ENCODE data around the gene SYT7.

DNA sequence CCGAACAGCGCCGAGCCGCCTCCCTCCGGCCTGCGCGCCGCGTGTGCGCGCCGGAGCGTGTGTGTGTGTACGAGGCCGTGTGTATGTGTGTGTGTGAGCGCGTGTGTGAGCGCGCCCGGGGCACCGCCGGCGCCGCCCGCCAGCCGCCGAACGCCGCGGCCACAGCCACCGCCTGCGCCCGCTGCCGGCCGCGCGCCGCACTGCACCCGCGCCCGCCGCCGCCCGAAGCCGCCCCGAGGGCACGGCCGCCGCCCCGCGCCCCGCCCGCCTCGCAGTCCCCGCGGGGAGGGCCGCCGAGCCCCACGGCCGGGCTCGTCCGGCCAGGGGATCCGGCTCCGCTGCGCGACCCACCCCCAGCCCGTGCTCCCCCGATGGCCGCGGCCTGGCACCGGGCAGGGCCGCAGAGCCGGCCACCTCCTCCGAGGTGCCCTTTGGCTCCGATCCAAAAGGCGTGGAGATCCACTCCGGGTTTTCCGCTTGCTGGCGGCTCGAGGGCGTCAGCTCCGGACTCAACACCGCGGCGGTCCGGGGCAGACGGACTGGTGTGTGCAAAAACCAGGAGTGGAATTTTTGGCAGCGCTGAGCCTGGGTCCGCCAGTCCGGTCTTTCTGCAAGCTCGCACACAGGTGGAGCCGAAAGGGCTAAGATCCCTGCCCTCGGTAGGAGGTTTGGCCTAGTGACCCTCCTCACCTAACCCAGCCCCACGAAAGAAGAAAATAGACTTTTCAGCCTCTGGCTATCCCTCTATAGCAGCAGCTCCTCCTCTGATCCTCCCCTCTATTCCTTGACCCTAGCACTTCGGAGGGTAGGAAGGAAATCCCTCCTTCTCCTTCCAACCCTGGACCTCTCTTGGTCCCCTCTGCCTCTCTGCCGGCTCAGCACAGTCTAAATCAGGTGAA lies at the start of gene SYT7:
- TF ChIP-seq, protein P1, sequence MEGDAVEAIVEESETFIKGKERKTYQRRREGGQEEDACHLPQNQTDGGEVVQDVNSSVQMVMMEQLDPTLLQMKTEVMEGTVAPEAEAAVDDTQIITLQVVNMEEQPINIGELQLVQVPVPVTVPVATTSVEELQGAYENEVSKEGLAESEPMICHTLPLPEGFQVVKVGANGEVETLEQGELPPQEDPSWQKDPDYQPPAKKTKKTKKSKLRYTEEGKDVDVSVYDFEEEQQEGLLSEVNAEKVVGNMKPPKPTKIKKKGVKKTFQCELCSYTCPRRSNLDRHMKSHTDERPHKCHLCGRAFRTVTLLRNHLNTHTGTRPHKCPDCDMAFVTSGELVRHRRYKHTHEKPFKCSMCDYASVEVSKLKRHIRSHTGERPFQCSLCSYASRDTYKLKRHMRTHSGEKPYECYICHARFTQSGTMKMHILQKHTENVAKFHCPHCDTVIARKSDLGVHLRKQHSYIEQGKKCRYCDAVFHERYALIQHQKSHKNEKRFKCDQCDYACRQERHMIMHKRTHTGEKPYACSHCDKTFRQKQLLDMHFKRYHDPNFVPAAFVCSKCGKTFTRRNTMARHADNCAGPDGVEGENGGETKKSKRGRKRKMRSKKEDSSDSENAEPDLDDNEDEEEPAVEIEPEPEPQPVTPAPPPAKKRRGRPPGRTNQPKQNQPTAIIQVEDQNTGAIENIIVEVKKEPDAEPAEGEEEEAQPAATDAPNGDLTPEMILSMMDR (IDR thresholded peaks at IDR 0.05; ENCODE audit: low read depth, low read length) = no peak
- no peak for TF ChIP-seq POLR2A (IDR thresholded peaks at IDR 0.05; ENCODE audit: extremely low read depth, insufficient read length)
- peak; percentile 75; the same call in 1 of the 2 replicates for TF ChIP-seq MYC (IDR thresholded peaks at IDR 0.05; ENCODE audit: low read depth, low read length)
- TF ChIP-seq, protein P2, sequence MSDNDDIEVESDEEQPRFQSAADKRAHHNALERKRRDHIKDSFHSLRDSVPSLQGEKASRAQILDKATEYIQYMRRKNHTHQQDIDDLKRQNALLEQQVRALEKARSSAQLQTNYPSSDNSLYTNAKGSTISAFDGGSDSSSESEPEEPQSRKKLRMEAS (IDR thresholded peaks at IDR 0.05; ENCODE audit: low read depth, low read length) = peak; percentile 58; the same call in 1 of the 2 replicates

Measured in NB4 (cell line).